Activated gamma-delta T cell (primary cell): ENCODE measurements around the gene XG.
A peak's percentile ranks its signal among the peaks of the same experiment; 100 is the strongest.

Source experiments
- DNase-seq: peaks from one replicate; lab custom pipeline; 2025; lab: John Stamatoyannopoulos, UW

XG gene

GRCh38 chrX:2819345-2820135 is 67.7 kb downstream of the XG start:
- DNase-seq, result no peak

GRCh38 chrX:2820136-2820771 is 68.4 kb downstream of the XG start:
- DNase-seq, result no peak

- DNase-seq, result no peak
These were observed 72.1 kb downstream of the XG start for GRCh38 chrX:2823795-2824386.

- DNase-seq, result no peak
These were observed 73.0 kb downstream of the XG start for GRCh38 chrX:2824886-2825285.

- DNase-seq, result no peak
These were observed 76.6 kb downstream of the XG start, which contains the start of gene GYG2 for GRCh38 chrX:2828344-2828958. Gene GYG2 (plus strand): TSS chrX:2828930. CDS start chrX:2830189, 1,259 bp downstream.

GRCh38 chrX:2828959-2829411 is 77.1 kb downstream of the XG start:
- peak; percentile 11 for DNase-seq

GRCh38 chrX:2829469-2830246 is 77.8 kb downstream of the XG start:
- DNase-seq, result peak; percentile 11

- DNase-seq, result no peak
These were observed 79.8 kb downstream of the XG start for GRCh38 chrX:2831471-2832228.

- DNase-seq, result no peak
These were observed 86.1 kb downstream of the XG start for GRCh38 chrX:2837961-2838360.

GRCh38 chrX:2840961-2841360 is 89.1 kb downstream of the XG start:
- DNase-seq, result no peak

GRCh38 chrX:2841537-2841936 is 89.7 kb downstream of the XG start:
- DNase-seq, result no peak

GRCh38 chrX:2846992-2847391 is 95.2 kb downstream of the XG start:
- DNase-seq, result no peak

- no peak for DNase-seq
These were observed 97.0 kb downstream of the XG start for GRCh38 chrX:2848871-2849301.

GRCh38 chrX:2854918-2855317 is 103.1 kb downstream of the XG start:
- DNase-seq, result no peak

- no peak for DNase-seq
These were observed 103.9 kb downstream of the XG start for GRCh38 chrX:2855761-2856160.

- no peak for DNase-seq
These were observed 105.7 kb downstream of the XG start for GRCh38 chrX:2857566-2857965.

- no peak for DNase-seq
These were observed 107.5 kb downstream of the XG start for GRCh38 chrX:2859197-2859797.

GRCh38 chrX:2862404-2862803 is 110.6 kb downstream of the XG start:
- no peak for DNase-seq

- no peak for DNase-seq
These were observed 111.8 kb downstream of the XG start for GRCh38 chrX:2863646-2864045.
